ENCODE data around the gene SLC16A1.
A peak's percentile ranks its signal among the peaks of the same experiment; 100 is the strongest.
"Not testable (repeated sequence)": the region's sequence is repeated elsewhere in the genome, so short reads cannot be mapped to it uniquely, and the experiment has no call there.

Gene SLC16A1

DNA sequence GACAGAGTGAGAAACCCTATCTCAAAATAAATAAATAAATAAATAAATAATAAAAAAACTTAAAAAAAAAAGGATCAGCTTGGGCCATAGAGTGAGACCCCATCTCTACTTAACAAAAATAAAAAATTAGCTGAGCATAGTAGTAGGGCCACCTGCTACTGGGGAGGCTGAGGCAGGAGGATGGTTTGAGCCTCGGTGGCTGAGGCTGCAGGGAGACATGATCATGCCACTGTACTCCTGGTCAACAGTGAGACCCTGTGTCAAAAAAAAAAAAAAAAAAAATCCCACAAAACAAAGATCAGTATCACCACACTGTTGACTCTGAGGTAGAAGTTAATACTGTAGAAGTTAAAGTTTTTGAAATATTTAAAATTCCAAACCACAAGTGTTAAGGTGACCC, 29.1 kb downstream of the SLC16A1 start:
- DNase-seq (ENCODE audit: low read depth in 1 of 2, low spot score in 1 of 2): no peak

DNA sequence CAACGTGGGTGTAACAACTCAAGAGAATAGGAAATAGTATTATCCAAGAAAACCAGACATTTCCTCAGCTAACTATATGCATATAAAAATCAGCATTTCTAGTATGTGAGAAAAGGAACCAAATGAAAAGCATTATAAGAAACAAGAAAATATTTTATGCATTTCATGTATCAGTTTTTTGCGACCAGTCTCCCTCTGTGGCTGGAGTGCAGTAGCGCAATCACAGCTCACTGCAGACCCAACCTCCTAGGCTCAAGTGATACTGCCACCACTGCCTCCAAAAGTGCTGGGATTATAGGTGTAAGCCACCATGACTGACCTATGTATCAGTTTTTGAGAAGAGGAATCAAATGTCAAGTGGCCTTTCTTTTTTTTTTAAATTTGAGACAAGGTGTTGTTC, 31.0 kb downstream of the SLC16A1 start:
- no peak for DNase-seq (ENCODE audit: low read depth in 1 of 2, low spot score in 1 of 2)

DNA sequence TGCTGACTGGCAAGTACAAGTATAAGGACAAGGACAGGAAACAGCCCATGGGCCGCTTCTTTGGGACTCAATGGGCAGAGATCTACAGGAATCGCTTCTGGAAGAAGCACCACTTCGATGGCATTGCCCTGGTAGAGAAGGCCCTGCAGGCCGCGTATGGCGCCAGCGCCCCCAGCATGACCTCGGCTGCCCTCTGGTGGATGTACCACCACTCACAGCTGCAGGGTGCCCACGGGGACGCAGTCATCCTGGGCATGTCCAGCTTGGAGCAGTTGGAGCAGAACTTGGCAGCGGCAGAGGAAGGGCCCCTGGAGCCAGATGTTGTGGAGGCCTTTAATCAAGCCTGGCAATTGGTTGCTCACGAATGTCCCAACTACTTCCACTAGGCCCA, 32.0 kb downstream of the SLC16A1 start:
- no peak for DNase-seq (ENCODE audit: low read depth in 1 of 2, low spot score in 1 of 2)

DNA sequence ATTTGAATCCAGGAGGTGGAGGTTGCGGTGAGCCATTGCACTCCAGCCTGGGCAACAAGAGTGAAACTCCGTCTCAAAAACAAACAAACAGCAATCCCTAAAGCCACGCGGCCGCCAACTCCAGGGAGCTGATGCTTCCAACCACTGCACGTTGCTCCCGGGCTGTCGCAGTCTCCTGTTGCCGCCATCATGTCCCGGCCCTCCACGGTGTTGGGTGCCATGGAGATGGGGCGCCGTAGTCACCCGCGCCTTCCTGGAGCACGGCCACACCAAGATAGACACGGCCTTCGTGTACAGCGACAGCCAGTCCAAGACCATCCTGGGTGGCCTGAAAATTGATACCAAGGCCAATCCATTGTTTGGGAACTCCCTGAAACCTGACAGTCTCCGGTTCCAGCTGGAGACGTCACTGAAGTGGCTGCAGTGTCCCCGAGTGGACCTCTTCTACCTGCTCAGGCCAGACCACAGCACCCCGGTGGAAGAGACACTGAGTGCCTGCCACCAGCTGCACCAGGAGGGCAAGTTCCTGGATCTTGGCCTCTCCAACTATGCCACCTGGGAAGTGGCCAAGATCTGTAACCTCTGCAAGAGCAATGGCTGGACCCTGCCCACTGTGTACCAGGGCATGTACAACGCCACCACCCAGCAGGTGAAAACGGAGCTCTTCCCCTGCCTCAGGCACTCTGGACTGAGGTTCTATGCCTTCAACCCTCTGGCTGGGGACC, 32.6 kb downstream of the SLC16A1 start:
- no peak for DNase-seq (ENCODE audit: low read depth in 1 of 2, low spot score in 1 of 2)

DNA sequence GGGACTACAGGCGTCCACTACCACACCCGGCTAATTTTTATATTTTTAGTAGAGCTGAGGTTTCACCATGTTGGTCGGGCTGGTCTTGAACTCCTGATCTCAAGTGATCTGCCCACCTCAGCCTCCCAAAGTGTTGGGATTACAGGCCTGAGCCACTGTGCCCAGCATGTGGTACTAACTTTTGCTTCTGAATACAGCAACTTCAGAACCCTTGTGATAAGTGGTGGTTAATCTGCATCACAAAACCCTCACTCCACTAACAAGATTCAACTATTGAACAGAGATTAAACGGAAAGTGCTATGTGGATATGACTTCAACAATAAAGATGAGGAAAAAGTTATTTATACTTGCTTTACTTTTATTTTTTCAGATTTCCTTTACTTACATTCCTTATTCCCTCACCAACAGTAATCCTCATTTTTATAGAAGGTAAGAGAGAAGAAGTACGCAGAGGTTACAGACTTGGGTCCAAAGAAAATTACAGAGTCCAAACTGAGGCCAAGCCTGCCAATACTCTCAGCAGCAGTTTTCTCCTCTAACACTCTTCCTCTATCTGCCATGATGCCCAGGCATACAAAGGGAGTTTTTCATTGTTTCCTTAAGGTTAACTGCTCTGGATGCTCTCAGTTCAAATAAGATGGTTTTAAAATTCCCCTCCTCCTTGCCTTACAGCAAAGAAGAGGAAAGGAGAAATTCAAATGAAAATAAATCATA, 44.3 kb downstream of the SLC16A1 start:
- no peak for DNase-seq (ENCODE audit: low read depth in 1 of 2, low spot score in 1 of 2)

DNA sequence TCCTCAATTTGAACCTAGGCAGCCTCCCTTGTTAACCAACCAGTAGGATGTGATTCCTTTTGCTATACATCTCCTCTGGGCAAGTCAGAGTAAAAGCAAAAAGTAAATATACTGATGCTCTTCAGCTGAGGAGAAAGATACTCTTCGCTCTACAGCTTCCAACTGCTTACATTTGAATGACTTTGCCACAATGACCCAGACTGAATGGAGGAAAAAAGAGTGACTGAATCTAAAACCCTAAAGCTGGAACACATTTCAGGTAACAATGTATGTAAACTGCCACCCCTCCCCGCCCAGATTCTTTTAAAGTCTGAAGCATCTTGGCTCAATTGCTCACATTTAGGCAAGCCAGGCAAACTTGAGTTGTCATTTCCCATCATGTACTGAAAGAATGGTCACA, 46.1 kb downstream of the SLC16A1 start:
- no peak for DNase-seq (ENCODE audit: low read depth in 1 of 2, low spot score in 1 of 2)

DNA sequence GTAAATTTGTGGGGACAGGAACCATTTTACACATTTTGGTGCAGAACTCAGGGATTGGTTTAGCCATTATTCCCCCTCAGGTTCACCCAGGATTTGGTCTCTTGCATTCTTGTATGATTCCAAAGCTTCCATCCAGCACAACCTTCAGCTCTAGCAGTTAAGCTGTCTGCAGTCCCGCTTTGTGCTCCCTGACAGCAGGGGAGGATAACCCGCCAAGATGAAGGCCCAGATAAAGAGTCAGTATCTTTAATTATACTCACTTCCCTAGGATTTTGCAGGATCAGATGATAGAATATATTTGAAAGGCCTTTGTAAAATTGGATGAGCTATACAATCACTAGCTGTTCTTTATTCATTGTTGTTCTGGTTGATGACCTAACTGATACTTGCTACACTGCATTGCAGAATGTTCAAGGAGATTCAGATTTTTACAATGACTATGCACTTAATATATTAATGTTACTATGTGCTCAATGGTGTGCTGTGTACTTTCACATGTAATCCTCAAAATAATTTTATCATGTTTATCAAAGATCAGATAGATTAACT, 49.8 kb downstream of the SLC16A1 start:
- DNase-seq (ENCODE audit: low read depth in 1 of 2, low spot score in 1 of 2): no peak

DNA sequence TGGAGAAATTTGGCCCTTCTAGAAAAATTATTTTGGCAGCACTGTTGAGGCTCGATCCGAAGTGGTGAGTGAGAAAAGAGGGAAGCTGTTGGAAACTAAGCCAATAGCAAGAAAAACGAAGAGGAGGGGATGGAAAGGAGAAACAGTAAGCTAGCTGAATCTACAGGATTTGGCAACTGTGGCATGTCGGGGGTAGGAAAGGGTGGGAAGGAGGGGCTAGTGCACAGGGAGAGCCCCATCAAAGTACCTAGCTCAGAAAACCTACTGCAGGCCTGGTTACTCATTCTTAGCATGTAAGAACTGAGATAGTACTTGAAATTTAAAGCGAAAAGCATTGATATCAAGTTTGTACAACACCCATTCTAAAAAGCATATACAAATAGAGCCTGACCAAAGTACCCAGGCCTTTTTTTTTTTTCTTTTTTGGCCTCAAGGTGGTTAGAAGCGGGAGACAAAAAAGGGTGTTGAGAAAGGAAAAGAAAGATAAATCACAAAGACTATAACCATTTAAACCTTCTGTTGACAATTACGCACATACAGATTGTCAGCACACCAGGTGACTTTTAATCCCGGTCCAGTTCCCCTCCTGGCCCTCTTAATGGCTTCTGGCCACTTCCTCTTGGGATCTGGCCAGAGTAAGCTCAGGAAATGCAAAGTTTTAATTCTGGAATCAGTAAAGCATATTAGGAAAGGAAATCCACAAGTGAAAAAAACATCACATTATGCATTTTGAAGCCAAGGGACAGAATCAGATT, 50.4 kb downstream of the SLC16A1 start:
- DNase-seq (ENCODE audit: low read depth in 1 of 2, low spot score in 1 of 2): no peak

DNA sequence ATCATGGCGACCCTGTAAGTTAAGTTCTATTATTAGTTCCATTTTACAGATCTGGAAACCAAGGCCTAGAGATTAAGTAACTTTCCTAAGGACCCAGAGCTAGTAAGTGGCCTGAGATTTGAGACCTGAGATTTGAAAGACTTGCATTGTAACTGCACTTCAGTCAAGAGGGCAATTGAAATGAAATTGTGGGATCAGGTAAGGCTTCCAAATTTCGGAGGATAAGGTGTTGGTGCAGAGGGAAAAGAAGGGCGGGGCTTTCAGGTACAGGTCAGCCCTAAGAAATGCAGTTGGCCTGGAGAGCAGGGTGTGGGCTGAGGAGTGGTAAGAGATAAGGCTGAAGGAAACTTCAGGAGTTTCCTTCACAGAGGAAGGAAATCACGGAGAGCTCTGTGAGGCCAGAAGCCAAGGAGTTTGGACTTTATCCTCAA, 51.1 kb downstream of the SLC16A1 start:
- no peak for DNase-seq (ENCODE audit: low read depth in 1 of 2, low spot score in 1 of 2)

DNA sequence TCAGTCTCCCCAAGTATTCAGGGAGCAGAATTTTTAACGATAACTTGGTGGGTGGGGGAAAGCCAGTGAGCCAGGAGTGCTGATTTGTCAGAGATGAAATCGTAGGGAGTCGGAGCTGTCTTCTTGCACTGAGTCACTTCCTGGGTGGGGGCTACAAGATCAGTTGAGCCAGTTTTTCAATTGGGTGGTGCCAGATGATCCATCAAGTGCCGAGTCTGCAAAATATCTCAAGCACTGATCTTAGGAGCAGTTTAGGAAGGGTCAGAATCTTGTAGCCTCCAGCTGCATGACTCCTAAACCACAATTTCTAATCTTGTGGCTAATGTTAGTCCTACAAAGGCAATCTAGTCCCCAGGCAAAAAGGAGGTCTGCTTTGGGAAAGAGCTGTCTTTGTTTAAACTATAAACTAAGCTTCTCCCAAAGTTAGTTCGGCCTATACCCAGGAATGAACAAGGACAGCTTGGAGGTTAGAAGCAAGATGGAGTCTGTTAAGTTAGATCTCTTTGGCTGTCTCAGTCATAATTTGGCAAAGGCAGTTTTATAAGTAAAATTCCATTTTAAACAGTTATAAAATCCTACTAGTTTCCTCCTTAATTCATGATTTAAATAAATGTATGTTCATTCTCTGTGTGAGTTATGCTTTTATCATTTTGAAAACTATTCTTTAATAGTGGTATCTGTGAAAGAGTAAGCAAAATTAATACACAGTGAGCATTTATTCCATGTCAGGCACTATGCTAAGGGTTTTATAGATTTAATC, 51.7 kb downstream of the SLC16A1 start:
- peak in 1 of 2 donors; percentile 20 for DNase-seq (ENCODE audit: low read depth in 1 of 2, low spot score in 1 of 2)

DNA sequence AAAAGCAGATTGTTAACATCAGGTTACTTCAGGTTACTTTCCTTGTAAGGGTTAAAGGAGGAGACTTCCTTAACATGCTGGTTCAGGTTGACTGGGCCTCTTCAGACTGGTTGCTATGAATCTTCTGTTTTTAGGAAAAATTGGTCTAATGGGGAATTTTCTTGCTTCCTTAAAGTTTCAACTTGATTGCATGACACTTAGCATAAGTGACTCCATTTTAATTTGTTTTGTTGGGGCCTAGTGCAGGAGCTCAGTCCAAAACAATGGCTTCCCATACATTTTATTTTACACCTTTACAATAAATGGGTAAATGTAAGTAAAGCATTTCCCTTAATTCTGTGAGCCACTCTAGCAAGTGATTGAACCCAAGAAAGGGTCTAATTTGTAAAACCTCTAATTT, 53.8 kb downstream of the SLC16A1 start:
- no peak for DNase-seq (ENCODE audit: low read depth in 1 of 2, low spot score in 1 of 2)

DNA sequence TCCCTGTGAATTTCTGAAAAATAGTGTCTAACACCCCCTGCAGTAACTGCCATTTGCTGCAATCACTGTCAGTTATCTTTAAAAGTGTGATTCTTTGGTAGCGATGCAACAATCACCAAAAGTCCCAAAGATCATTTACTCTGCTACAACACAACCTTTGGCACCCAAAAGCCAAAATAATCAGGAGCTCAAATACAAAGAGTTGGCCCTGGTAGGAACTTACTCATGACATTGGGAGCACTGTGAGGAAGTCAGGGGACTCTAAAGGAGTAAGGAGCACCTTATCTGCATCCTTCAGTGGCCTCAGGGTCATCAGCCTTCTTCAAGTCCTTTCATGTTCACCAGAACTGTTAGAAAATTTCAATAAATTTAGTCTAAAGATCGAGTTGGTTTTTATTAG, 54.6 kb downstream of the SLC16A1 start:
- DNase-seq (ENCODE audit: low read depth in 1 of 2, low spot score in 1 of 2): no peak

DNA sequence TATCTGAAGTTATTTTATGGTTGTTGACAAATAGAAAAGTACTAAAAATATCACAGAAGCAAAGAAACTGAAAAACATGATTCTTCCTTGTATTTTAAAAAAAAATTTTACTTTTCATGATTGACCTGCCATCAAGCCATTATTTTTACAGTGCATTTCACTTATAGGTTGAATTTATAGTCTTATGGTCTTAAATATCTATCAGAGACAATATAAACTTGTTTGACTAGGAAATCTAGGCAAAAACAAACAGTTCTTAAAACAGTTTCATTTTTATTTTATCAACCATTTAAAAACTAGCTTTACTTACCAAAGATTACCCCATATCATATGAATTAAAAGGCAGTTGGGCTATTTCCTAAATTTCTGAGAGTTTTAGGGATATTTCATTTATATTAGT, 59.2 kb downstream of the SLC16A1 start:
- no peak for DNase-seq (ENCODE audit: low read depth in 1 of 2, low spot score in 1 of 2)

DNA sequence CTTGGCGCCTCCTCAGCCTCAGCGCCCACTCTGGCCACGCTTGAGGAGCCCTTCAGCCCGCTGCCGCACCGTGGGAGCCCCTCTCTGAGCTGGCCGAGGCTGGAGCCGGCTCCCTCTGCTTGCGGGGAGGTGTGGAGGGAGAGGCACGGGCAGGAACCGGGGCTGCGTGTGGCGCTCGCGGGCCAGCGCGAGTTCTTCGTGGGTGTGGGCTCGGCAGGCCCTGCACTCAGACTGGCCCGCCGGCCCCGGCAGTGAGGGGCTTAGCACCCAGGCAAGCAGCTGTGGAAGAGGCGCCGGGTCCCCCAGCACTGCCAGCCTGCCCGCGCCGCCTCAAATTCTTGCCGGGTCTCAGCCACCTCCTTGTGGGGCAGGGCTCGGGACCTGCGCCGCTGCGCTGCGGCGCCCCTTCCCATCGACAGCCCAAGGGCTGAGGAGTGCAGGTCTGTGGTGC, 61.4 kb downstream of the SLC16A1 start:
- DNase-seq (ENCODE audit: low read depth in 1 of 2, low spot score in 1 of 2): no peak

DNA sequence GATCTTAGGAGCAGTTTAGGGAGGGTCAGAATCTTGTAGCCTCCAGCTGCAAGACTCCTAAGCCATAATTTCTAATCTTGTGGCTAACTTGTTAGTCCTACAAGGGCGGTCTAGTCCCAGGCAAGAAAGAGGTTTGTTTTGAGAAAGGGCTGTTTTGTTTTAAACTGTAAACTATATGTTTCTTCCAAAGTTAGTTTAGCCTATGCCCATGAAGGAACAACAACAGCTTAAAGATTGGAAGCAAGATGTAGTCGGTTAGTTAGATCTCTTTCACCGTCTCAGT, 62.0 kb downstream of the SLC16A1 start:
- no peak for DNase-seq (ENCODE audit: low read depth in 1 of 2, low spot score in 1 of 2)

DNA sequence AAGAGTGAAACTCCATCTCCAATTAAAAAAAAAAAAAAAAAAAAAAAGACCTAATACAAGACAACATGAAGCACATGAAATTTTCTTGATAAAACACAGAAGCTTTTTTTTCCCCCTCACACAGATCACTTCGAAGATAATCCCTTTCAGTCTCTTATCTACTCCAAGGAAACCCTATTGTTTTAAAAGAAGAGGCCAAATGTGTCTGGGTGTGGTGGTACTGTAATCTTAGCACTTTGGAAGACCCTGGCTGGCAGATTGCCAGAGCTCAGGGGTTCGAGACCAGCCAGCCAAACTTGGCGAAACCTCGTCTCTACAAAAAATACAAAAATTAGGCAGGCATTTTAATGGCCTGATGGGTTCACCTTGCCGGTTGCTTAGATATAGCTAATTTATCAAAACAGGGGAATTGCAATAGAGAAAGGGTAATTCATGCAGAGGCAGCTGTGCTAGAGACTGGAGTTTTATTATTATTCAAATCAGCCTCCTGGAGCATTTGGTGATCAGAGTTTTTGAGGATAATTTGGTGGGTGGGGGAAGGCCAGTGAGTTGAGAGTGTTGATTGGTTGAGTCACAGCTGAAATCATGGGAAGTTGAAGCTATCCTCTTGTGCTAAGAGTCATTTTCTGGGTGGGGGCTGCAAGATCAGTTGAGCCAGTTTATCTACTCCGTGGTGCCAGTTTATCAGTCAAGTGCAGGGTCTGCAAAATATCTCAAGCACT, 62.5 kb downstream of the SLC16A1 start:
- no peak for DNase-seq (ENCODE audit: low read depth in 1 of 2, low spot score in 1 of 2)

DNA sequence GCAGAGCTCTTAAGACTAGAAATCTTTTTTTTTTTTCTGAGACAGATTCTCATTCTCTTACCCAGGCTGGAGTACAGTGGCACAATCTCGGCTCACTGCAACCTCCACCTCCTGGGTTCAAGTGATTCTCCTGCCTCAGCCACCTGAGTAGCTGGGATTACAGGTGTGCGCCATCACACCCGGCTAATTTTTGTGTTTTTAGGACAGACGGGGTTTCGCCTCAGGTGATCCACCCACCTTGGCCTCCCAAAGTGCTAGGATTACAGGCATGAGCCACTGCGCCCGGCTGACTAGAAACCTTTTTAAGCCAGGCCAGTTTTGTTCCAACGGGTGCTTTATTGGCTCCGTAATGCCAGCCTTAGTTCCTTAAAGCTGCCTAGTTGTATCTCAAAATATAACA, 66.1 kb downstream of the SLC16A1 start:
- DNase-seq (ENCODE audit: low read depth in 1 of 2, low spot score in 1 of 2): not testable (repeated sequence)

DNA sequence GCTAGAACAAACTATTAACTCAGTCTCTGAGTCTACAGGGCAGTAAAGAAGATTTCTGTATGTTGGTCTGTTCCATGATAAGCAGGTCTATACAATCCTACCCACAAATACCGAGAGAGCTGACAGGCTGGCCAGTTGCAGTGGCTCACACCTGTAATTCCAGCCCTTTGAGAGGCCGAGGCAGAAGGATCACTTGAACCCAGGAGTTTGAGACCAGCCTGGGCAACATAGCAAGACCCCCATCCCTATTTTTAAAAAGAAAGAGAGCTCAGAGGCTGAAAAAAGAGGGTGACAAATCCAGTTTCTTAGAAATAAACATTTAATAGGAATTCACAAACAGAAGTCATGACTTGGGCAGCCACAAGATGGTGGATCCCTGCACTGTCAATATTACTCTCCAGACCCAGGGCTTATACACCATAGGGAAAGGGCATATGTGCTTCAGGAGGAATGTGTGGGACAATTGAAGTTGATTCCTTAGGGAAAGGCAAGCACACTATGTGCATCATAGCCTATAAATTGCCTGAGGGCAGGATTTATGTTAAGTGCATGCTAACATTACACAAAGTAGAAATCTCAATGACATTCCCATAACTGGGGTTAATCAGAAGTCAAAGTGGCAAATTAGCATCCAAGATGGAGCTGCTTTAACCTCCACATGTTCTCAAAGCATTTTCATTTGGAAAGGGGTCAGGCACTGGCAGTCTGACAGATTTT, 66.8 kb downstream of the SLC16A1 start:
- no peak for DNase-seq (ENCODE audit: low read depth in 1 of 2, low spot score in 1 of 2)

DNA sequence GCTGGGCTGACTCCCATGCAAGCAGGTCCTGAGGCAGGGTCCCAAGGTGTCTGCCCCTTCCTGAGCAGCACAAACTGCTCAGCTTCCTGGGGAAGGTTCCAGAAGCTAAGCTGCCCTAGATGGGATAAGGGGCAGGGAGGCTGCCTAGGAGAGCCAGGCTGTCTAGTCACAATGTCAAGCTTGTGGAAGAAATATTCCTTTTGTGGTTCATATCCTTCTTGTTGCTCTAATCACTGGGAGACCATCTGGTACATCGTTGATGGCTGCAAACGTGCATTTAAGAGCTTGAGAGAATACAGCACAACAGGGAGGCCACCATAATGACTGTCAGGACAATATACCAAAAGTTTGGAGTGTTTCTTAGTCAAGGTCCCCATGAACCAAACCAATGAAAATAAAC, 67.4 kb downstream of the SLC16A1 start:
- no peak for DNase-seq (ENCODE audit: low read depth in 1 of 2, low spot score in 1 of 2)
